ENCODE results near the gene BANP.
"Not testable (repeated sequence)": the region's sequence is repeated elsewhere in the genome, so short reads cannot be mapped to it uniquely, and the experiment has no call there.

BANP gene

DNA sequence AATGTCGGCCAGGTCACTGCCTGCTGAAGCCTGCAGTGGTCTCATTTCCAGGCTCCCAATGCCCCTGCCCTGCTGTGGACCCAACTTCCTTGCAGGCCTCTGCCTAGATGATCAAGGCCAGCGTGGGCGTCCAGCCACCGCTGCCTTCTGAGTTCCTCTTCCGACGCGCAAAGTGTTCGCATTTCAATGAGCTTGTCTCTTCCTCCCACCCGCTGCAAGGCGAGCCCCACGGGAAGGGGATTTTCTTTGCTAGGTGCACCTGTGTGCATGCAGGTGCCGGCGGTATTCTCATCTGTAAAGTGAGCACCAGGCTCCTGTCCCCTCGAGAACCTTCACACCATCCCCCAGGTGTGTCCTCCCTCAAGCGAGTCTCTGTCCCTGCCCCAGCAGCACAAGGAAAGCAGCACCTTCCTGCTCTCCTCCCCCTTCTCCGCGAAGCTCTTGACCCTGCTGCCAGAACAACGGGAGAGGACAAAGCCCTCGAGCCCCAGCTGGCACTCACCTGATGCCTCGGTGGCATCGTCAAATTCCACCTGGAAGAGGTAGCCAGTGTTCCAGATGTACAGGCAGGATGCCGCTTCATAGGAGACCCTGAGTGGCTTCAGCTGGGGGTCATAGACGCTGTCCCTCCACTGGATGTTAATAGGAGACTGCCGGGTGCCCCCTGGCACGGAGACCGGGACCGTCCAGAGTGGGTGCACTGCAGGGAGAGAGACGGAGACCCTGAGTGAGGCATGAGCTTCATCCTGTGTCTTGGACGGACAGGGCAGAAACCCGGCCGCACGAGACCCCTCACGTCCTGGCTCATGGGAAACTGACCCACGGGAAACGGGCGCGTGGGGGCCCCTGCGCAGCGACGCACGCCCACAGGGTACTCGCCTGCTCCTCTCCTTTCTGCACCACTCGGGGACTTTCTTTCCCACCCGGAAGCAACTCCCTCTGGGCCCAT lies 24.7 kb upstream of the BANP start:
- DNase-seq: no peak

DNA sequence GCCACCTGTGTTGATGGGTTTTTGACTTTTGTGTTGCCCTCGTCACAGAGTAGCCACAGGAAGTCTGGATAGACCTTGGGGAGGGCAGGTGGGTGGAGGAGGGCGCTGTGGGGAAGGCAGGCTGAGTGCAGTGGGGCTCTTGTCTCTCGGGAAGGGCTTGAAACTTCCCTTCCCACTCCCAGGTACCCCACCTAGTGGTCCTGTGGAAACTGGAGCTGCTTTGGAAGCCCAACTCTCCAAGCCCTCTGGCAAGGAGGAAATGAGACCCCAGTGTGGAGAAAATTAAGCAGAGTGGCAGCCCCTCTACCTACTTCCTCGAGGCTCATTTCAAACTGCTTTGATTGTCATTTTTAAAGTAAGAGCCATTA lies 24.1 kb upstream of the BANP start:
- no peak for DNase-seq

GRCh38 chr16:87929986-87930385 lies 21.2 kb upstream of the BANP start:
- DNase-seq: no peak

GRCh38 chr16:87930456-87930855 lies 20.8 kb upstream of the BANP start:
- DNase-seq: no peak

DNA sequence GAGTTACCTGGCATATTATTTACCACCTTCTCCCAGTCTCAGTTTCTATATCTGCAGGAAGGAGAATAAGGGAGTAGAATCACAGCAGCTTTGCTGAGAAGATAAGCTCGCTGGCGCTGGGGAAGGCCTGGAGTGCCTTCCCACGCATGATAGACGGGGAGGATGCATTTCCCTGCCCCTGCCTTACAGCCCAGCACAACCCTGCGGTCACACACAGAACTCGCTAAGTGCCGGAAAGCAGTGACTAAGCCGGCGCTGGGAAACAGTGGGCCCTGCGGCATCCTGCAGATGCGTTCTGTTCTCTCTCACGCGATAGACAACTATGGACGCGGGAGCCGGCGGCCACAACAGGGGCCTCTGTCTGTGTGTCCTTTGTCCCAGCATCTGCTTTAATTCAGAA lies 19.7 kb upstream of the BANP start:
- no peak for DNase-seq

- not testable (repeated sequence) for DNase-seq
These were observed 18.6 kb upstream of the BANP start for GRCh38 chr16:87932475-87933139.

DNA sequence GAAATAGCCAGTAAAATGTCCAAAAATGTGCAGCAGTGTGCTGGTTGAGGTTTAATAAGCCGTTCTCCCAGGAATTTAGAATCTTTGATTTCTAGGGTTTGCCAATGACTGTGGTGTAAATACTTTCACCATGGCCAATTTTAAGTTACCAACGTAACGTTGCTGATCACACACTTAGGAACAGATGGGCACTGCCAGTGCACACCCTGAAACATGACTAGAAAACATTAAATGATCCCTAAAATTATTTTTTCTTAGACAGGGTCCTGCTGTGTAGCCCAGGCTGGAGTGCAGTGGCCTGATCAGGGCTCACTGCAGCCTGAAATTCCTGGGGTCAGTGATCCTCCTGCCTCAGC lies 18.1 kb upstream of the BANP start:
- no peak for DNase-seq

GRCh38 chr16:87934752-87935425 lies 16.3 kb upstream of the BANP start:
- DNase-seq: not testable (repeated sequence)

GRCh38 chr16:87936016-87936374 lies 15.2 kb upstream of the BANP start:
- DNase-seq: not testable (repeated sequence)

- no peak for DNase-seq
These were observed 14.6 kb upstream of the BANP start, which contains the start of gene CA5A for GRCh38 chr16:87936375-87937230. TSS of gene CA5A (minus strand) at chr16:87936529. CDS start at chr16:87936450, 79 bp downstream.

- not testable (repeated sequence) for DNase-seq
These were observed 14.0 kb upstream of the BANP start for GRCh38 chr16:87937231-87937542.

DNA sequence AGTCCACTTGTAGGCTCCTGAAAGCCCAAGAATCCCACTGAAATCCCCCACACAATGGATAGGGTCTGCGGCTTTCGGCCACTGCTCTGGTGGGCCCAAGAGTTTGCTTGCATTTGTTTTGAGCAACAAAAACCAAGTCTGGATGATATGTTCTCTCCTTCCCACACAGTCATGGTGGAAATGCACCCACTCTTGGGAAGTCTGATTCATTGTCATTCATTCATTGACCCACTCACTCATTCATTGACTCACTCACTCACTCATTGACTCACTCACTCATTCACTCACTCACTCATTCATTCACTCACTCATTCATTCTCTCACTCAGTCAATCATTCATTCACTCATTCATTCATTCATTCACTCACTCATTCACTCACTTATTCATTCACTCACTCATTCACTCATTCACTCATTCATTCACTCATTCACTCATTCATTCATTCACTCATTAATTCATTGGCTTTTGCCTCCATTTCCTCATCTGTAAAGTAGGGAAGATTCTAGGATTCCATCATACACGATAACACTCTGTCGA lies 12.8 kb upstream of the BANP start:
- no peak for DNase-seq

DNA sequence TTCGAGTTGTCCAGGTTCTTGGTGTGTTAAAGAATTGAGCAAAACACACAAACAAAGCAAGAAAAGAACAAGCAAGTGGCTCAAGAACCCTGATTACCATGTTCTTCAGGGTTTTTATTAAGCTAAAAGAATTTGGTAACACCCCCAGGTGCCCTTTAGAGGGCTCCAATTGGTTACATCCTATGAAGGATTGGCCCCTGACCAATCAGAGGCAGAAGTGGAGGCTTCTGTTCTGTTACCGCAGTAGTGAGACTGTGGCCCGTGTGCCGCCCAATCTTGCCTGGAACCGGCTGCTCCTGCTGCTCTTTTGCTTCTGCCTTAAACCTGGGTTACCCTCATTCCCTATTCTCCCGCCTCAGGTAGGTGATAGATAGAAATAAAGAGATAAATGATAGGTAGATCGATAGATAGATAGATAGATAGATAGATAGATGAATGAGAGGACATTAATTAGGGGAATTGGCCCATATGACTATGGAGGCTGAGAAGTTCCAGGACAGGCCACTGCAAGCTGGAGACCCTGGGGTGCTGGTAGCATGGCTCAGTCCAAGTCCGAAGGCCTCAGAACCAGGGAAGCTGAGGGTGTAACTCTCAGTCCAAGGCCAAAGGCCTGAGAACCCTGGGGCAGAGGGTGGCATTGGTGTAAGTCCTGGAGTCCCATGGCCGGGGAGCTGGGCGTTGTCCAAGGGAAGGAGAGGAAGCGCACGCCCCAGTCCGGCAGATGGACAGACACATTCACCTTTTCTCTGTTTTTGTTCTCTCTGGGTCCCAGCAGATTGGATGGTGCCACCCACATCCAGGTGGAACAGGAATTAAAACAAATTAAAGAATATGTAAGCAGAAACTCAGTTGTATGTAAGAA lies 11.4 kb upstream of the BANP start:
- no peak for DNase-seq

- no peak for DNase-seq
These were observed 8.6 kb upstream of the BANP start for GRCh38 chr16:87942680-87943079.

DNA sequence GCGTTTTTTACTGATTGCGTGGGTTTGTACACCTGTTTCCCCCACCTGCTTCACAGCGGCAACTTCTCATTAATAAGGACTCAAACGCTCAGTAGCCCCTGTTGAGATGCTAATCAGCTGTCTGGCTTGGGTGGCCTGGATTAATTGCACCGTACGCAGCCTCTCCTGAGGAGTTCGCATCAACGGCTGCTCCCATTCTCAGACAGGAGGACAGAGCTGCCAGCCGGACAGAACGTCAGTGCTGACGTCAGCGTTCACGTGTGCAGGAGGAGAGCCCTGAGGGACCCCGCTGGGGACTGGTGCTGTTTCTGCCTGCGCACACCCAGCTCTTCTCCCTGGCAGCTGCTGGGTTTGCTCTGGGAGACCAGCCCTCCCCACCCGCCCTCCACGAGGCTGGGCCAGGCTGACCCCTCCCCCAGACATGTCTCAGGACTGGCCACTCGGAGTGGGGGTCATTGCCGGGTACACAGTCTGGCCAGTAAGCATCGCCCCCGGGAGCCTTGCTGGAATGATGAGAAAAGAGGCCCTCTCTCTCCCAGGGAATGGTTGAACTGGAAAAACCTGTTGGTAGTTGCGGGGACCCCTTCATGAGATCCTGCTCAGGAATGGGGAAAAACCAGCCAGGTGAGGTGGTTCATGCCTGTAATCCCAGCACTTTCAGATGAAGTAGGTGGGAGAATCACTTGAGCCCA lies 5.7 kb upstream of the BANP start:
- peak; percentile 1 for DNase-seq

GRCh38 chr16:87946596-87947347 lies 4.5 kb upstream of the BANP start:
- no peak for DNase-seq

- DNase-seq: no peak
These were observed 3.7 kb upstream of the BANP start for GRCh38 chr16:87947356-87948118.

- no peak for DNase-seq
These were observed 3.1 kb upstream of the BANP start for GRCh38 chr16:87948119-87948545.

- no peak for DNase-seq
These were observed 2.5 kb upstream of the BANP start for GRCh38 chr16:87948735-87949070.

Data from NCI-H1048 (cell line).